CD1c-positive myeloid dendritic cell (primary cell): ENCODE results near the gene PBOV1.
"Not testable (repeated sequence)": the region's sequence is repeated elsewhere in the genome, so short reads cannot be mapped to it uniquely, and the experiment has no call there.

ENCODE experiments used
- DNase-seq: peaks from one replicate; pipeline ENCODE4 v3.0.0-alpha.2; 2016; ENCODE audit errors: extremely low spot score

PBOV1 gene

GRCh38 chr6:138238368-138238767 is 20.1 kb upstream of the PBOV1 start:
- no peak for DNase-seq

- no peak for DNase-seq
Measured at GRCh38 chr6:138237463-138237862, 19.2 kb upstream of the PBOV1 start.

GRCh38 chr6:138235693-138236092 is 17.4 kb upstream of the PBOV1 start:
- DNase-seq, result no peak

- no peak for DNase-seq
Measured at GRCh38 chr6:138235205-138235604, 16.9 kb upstream of the PBOV1 start.

- no peak for DNase-seq
Measured at GRCh38 chr6:138234363-138234762, 16.1 kb upstream of the PBOV1 start.

- DNase-seq, result no peak
Measured at GRCh38 chr6:138231381-138231886, 13.1 kb upstream of the PBOV1 start.

GRCh38 chr6:138230759-138231380 is 12.6 kb upstream of the PBOV1 start:
- no peak for DNase-seq

- DNase-seq, result no peak
Measured at GRCh38 chr6:138230221-138230620, 11.9 kb upstream of the PBOV1 start.

GRCh38 chr6:138229663-138230179 is 11.4 kb upstream of the PBOV1 start:
- no peak for DNase-seq

- DNase-seq, result no peak
Measured at GRCh38 chr6:138229072-138229471, 10.8 kb upstream of the PBOV1 start.

- no peak for DNase-seq
Measured at GRCh38 chr6:138227316-138227781, 9.1 kb upstream of the PBOV1 start.

GRCh38 chr6:138226700-138227315 is 8.5 kb upstream of the PBOV1 start:
- DNase-seq, result no peak

GRCh38 chr6:138225953-138226352 is 7.7 kb upstream of the PBOV1 start:
- no peak for DNase-seq

GRCh38 chr6:138222901-138223546 is 4.7 kb upstream of the PBOV1 start:
- DNase-seq, result no peak

GRCh38 chr6:138219901-138220300 is 1.6 kb upstream of the PBOV1 start:
- no peak for DNase-seq

- DNase-seq, result no peak
Measured at GRCh38 chr6:138219398-138219797, 1.1 kb upstream of the PBOV1 start.

- DNase-seq, result no peak
Measured at GRCh38 chr6:138215093-138215782, 3.1 kb downstream of the PBOV1 start.

GRCh38 chr6:138212530-138212929 is 5.8 kb downstream of the PBOV1 start:
- DNase-seq, result not testable (repeated sequence)

GRCh38 chr6:138211601-138212000 is 6.7 kb downstream of the PBOV1 start:
- no peak for DNase-seq

GRCh38 chr6:138211048-138211581 is 7.2 kb downstream of the PBOV1 start:
- no peak for DNase-seq

- no peak for DNase-seq
Measured at GRCh38 chr6:138206862-138207261, 11.4 kb downstream of the PBOV1 start.
